M059J (cell line): ENCODE data around the gene GSTM3. TPM values are rescaled to one million over a fixed set of nuclear protein-coding genes. Genes with fewer than 3 reads are reported as not detected.
"Not testable (repeated sequence)": the region's sequence is repeated elsewhere in the genome, so short reads cannot be mapped to it uniquely, and the experiment has no call there.

Experiments used
- DNase-seq: peaks from one replicate; pipeline ENCODE4 v3.0.0-alpha.2; 2012; ENCODE audit warnings: low read depth
- total RNA-seq: library from RNA; depleted of rRNA; stranded (reverse); fragments of >200 nt; shearing (Covaris generic); gene quantifications from 2 replicates; pipeline ENCODE4 v1.2.3, GENCODE V29; 2014

The GSTM3 gene
- total RNA-seq, 1 experiment from 2014 or later = 216 TPM

DNA sequence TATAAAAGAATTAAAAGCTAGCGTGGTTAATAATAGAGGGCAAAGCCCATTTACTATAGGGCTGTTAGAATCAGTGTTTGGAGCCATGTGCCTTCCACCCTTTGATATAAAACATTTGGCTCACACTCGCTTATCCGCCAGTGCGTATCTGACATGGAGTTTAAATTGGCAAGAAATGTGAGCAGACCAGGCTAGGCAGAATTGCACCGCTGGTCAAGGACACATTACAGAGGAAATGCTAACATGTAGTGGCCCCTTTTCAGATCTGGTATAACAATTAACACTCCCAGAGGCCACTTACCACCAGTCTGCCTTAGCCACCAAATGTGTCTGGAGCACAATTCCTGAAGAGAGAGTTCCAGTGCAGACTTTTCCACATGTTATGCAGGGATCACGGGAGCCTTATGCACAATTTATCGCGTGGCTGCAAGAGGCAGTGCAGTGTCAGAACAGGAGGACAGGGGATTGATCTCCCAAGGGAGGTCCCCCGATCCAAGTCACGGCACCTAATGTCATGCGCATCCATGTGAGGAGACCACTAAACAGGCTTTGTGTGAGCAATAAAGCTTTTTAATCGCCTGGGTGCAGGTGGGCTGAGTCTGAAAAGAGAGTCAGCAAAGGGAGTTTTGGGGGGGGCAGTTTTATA is 14.0 kb downstream of the GSTM3 start:
- DNase-seq = no peak

DNA sequence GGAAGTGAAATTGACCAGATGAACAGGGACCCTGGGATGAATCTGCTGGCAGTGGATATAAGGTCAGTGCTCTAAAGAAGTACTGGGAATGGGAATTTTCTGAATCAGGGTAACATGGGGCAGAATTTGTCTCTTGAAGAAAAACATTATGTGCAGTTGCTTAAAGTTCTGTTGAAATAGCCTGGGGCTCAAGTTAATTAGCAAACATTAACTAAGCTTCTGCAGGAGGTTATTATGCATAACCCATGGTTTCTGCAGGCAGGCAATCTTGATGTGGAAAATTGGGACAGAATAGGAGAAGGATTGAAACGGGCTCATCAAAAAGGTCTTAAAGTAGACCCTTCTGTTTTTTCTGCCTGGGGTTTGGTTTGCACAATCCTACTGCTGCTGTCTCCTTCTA is 14.8 kb downstream of the GSTM3 start:
- no peak for DNase-seq

DNA sequence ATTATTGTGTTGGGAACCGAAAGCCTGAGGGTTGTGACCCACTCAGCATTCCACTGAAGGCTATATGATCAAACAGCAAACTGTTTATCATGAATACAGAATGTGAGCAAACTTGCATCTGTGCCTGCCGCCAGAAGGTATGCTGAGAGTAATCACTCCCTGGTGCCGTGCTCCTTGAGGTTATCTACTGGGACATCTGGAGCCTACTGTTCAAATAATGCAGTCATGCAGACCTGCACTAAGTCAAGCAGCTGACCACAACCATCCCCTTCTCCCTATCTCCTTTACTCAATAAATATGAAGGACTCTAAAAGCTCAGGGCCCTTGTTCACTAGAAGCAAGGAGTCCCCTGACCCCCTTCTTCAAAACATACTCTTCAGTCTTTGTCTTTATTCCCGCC is 15.3 kb downstream of the GSTM3 start:
- DNase-seq = no peak

DNA sequence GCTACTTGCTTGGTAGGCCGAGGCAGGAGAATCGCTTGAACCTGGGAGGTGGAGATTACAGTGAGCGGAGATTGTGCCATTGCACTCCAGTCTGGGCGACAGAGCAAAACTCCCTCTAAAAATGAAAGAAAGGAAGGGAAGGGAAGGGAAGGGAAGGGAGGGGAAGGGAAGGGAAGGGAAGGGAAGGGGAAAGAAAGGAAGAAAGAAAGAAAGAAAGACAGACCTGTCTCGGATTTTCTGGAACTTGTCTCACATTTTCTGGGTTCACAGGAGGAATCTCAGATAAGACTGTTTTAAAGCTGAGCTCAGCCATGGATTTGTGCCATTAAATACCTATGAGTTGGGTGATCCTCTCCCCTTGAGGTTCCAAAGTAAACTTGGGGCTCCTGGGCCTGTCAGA is 15.9 kb downstream of the GSTM3 start:
- DNase-seq = no peak

GRCh38 chr1:109722908-109723691 is 17.7 kb downstream of the GSTM3 start:
- no peak for DNase-seq

GRCh38 chr1:109721971-109722370 is 18.9 kb downstream of the GSTM3 start:
- no peak for DNase-seq

GRCh38 chr1:109721042-109721441 is 19.8 kb downstream of the GSTM3 start:
- DNase-seq = no peak

DNA sequence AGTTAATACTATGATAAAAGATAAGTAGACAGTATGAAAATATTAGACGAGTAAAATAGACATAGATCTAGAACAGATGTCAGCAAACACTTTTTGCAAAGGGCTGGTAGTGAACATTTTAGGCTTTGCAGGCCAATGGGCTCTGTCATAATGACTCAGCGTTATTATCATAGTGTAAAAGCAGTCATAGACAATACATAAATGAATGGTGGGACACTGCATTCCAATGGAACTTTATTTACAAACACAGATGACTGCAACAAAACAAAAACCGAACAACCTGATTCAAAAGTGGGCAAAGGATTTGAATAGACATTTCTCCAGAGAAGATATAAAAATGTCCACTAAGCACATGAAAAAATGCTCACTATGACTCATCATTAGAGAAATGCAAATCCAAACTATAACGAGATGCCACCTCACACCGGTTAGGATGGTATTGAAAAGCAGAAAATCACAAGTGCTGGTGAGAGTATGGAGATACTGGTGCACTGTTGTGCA is 21.5 kb downstream of the GSTM3 start:
- DNase-seq = peak; percentile 45

GRCh38 chr1:109718495-109718894 is 22.3 kb downstream of the GSTM3 start:
- peak; percentile 68 for DNase-seq

- no peak for DNase-seq
Observed at GRCh38 chr1:109717729-109718128, 23.1 kb downstream of the GSTM3 start.

GRCh38 chr1:109716570-109717090 is 24.2 kb downstream of the GSTM3 start:
- no peak for DNase-seq

- DNase-seq = no peak
Observed at GRCh38 chr1:109716121-109716520, 24.7 kb downstream of the GSTM3 start.

DNA sequence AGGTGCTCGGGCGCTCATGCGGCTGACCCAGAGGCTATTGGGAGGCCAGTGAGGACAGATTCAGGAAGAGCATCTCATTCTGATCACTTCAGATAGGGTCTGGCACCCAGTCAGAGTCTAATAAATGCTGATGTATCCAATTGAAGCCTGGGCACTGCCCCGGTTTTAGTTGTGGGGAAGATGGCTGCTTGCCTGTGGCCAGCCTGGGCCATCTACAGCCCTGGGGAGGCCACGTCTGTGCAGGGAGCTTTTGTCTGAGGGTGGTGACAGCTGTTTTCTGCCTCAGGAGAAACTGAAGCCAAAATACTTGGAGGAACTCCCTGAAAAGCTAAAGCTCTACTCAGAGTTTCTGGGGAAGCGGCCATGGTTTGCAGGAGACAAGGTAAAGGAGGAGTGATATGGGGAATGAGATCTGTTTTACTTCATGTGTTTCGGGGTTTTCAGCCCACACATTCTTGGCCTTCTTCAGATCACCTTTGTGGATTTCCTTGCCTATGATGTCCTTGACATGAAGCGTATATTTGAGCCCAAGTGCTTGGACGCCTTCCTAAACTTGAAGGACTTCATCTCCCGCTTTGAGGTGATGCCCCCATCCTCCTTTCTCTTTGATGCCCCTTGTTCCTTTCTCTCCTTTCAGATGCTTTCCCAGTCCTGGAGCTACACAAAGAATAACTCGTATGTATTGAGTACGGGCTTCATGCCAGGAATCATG is 26.0 kb downstream of the GSTM3 start:
- DNase-seq = no peak

- DNase-seq = no peak
Observed at GRCh38 chr1:109713636-109714035, 27.2 kb downstream of the GSTM3 start.

GRCh38 chr1:109712321-109712864 is 28.4 kb downstream of the GSTM3 start:
- no peak for DNase-seq

DNA sequence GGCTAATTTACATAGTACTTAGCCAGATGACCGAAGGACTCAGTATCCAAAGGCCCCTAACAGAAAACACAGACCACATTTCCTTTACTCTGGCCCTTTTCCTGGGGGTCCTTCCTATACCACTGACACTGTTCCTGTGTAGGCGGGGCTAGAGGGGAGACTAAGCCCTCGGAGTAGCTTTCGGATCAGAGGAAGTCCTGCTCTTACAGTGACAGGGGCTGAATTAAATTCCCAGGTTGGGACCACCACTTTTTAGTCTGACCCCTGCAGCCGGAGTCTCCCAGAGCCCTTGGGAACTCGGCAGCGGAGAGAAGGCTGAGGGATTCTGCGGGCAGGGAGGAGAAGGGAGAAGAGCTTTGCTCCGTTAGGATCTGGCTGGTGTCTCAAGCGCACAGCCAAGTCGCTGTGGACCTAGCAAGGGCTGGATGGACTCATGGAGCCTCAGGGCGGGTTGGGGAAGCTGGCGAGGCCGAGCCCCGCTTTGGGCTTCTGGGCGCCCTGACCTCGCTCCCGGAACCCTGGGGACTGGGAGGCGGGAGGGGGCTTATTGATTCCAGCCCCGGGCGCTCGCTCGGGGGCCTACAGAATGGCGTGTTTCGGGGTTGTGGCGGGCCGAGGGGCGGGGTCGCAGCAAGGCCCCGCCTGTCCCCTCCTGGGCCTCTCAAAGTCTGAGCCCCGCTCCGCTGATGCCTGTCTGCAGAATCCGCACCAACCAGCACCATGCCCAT is 29.1 kb downstream of the GSTM3 start, which contains the start of gene GSTM5:
Gene GSTM5, plus strand, starts transcription at position 659 of the 728 bp plus-strand sequence. Its CDS starts 62 bp downstream, at position 721.
- DNase-seq = not testable (repeated sequence)

- not testable (repeated sequence) for DNase-seq
Observed at GRCh38 chr1:109709822-109710221, 31.0 kb downstream of the GSTM3 start.

- DNase-seq = not testable (repeated sequence)
Observed at GRCh38 chr1:109708949-109709348, 31.9 kb downstream of the GSTM3 start.

- DNase-seq = no peak
Observed at GRCh38 chr1:109705411-109705810, 35.4 kb downstream of the GSTM3 start.

GRCh38 chr1:109704173-109704572 is 36.7 kb downstream of the GSTM3 start:
- DNase-seq = no peak

DNA sequence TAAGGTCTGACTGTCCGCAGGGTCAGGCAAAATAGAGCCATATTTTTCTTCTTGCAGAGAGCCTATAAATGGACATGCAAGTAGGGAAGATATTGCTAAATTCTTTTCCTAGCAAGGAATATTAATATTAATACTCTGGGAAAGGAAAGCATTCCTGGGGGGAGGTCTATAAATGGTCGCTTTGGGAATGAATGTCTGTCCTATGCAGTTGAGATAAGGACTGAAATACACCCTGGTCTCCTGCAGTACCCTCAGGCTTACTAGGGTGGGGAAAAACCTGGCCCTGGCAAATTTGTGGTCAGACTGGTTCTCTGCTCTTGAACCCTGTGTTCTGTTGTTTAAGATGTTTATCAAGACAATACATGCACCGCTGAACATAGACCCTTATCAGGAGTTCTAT is 37.9 kb downstream of the GSTM3 start:
- DNase-seq = not testable (repeated sequence)
